Erythroblast (primary cell): ENCODE data around the gene MYOD1.

ENCODE experiments used
- GATA1 ChIP-seq: IDR thresholded peaks from 2 replicates; pipeline ENCODE4 v1.6.1; 2011; ENCODE audit warnings: low read depth, mild to moderate bottlenecking, control low read depth, low read length, moderate library complexity
- POLR2A ChIP-seq: IDR thresholded peaks from 2 replicates; pipeline ENCODE4 v1.6.1; 2011; ENCODE audit warnings: mild to moderate bottlenecking, low read length

DNA sequence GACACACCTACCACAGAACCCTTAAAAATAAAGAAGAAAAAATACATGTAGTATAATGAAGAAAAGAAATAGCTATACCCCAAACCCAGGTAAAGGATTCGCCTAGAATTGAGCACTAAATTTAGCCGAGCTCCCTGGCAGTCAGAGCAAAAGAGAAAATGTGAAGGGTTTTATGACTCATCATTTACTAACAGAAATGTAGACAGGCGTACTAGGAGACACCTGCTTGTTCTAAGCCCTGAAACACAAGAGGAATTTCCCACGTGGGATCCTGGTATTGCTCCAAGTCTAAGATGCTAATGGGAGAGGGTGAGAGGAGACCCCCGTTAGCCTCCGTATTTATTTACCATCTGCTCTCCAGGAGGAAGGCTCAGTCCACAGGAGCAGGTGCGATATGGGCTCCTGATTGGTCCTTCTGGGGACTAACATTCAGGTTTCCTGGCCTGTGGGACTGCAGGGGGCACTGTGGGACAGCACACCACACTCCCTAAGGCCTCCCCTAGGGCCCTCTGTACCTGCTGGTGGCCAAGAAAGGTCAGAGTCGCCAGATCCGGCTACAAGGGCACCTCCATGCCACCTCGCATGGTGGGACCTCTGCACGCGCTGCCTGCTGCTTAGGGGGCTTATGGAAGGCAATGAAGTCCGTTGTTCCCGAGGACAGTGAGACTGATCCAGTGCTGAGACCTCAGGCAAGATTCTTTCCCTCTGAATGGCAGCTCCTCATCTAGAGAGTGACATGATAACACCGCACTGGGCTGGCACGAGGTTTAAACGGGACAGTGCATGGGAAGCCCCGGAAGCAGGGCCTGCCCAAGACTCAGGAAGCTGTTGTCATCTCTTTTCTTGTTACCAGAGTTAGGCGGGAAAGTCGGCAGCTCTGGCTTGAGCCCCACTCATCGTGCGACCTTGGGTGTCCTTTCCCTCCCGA lies 41.0 kb downstream of the MYOD1 start:
- no peak for TF ChIP-seq POLR2A
- TF ChIP-seq GATA1 = no peak
